Stomach (tissue), 4 donors: ENCODE measurements around the gene MALAT1.

Experiments used
- CTCF ChIP-seq, 7 experiments: fragments of 450-650 bp in 4 of 7; fragments of 200-600 bp in 3 of 7; sonication (generic) in 3 of 7; IDR thresholded peaks; one replicate each; pipeline ENCODE4 v1.5.1; 2016 to 2019; ENCODE audit warnings: antibody characterized with exemption in 7 of 7, control low read depth in 2 of 7, mild to moderate bottlenecking in 1 of 7
- POLR2A ChIP-seq, 4 donors: fragments of 450-650 bp; IDR thresholded peaks; one replicate each; pipeline ENCODE4 v1.6.1; 2016; ENCODE audit warnings: antibody characterized with exemption in 4 of 4, control low read depth in 2 of 4, mild to moderate bottlenecking in 1 of 4, moderate library complexity in 1 of 4

DNA sequence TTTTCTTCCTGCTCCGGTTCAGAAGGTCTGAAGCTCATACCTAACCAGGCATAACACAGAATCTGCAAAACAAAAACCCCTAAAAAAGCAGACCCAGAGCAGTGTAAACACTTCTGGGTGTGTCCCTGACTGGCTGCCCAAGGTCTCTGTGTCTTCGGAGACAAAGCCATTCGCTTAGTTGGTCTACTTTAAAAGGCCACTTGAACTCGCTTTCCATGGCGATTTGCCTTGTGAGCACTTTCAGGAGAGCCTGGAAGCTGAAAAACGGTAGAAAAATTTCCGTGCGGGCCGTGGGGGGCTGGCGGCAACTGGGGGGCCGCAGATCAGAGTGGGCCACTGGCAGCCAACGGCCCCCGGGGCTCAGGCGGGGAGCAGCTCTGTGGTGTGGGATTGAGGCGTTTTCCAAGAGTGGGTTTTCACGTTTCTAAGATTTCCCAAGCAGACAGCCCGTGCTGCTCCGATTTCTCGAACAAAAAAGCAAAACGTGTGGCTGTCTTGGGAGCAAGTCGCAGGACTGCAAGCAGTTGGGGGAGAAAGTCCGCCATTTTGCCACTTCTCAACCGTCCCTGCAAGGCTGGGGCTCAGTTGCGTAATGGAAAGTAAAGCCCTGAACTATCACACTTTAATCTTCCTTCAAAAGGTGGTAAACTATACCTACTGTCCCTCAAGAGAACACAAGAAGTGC is 661 bp upstream of the MALAT1 start:
- TF ChIP-seq POLR2A (IDR thresholded peaks at IDR 0.05) (no peak), CTCF (IDR thresholded peaks at IDR 0.05) (no peak)
